ENCODE results near the gene TLX1. TPM values are rescaled to one million over a fixed set of nuclear protein-coding genes. Genes with fewer than 3 reads are reported as not detected.

The TLX1 gene
- total and polyA plus RNA-seq, 9 of the 15 experiments (the other 6 are each of a cell fraction or from before 2014, with no cell fraction given): 0.03 to 3.3 (median 0.19) TPM; not detected in 1

DNA sequence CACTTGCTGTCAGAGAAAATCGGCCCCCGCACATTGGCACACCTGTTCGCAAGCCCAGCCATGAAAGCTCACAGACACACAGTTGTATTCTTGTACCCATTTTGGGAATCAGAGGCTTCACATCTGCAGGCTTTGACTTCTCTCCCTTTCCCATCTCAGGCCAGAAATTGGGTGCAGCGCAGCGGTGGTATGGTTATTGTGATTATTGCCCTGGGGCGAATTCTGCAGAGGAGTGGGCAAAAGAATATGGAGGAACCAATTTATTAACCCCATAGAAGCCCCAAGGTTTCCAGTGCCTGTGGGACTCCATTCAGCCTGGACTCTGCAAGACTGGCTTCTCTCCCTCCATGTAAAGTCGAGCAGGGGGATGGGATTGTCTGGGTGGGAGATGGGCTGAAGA lies 14.0 kb downstream of the TLX1 start:
- H3K4me3 ChIP-seq: no peak overlapping the region
- H4K20me1 ChIP-seq (replicated peaks; ENCODE audit: control insufficient read depth, insufficient read depth, low read length): no peaks in the 10 kb centered on the region
- ChIA-PET CTCF (ENCODE audit: low intra/inter-chr PET ratio) (no interaction called here), POLR2A (no interaction called here)
- ATAC-seq (no peak), DNase-seq (ENCODE audit: extremely low read depth in 1 of 4, low spot score in 3 of 4) (no peak), FAIRE-seq (no peak)
- H3K4me1 ChIP-seq (replicated peaks in 1 of 2; ENCODE audit: control insufficient read depth in 2 of 2, insufficient read depth in 2 of 2, low read length in 2 of 2): peaks cover 0 to 18% of the 10 kb centered on the region in 2 experiments; a peak in 3 of 5 replicates
- in situ Hi-C loops (cut with MboI) (no loop called here), intact Hi-C loops (cut with micrococcal nuclease) (no loop called here)
- H3K36me3 ChIP-seq (ENCODE audit: control insufficient read depth, insufficient read depth, low read length): no peaks in the 10 kb centered on the region
- H3K27ac ChIP-seq (ENCODE audit: extremely low read depth, low read depth, low read length): no peak overlapping the region
- H3K27me3 ChIP-seq (ENCODE audit: control insufficient read depth in 2 of 2, insufficient read depth in 2 of 2, low read length in 2 of 2): peaks cover 33 to 41% of the 10 kb centered on the region in 2 experiments; a peak in 4 of 5 replicates
- no peak overlapping the region for H2AFZ ChIP-seq (ENCODE audit: low read depth, low read length)
- H3K79me2 ChIP-seq (ENCODE audit: control insufficient read depth, insufficient read depth, low read length): no peaks in the 10 kb centered on the region
- H3K9ac ChIP-seq (ENCODE audit: insufficient read depth in 1 of 2, low read depth in 2 of 2, low read length in 2 of 2): no peak overlapping the region
- TF ChIP-seq, protein P1, sequence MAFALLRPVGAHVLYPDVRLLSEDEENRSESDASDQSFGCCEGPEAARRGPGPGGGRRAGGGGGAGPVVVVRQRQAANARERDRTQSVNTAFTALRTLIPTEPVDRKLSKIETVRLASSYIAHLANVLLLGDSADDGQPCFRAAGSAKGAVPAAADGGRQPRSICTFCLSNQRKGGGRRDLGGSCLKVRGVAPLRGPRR (CRISPR knock-in tag; IDR thresholded peaks at IDR 0.05): no peak
- no peak for TF ChIP-seq TARDBP (IDR thresholded peaks at IDR 0.05)
- no peak for TF ChIP-seq RBBP5 (IDR thresholded peaks at IDR 0.05; ENCODE audit: borderline replicate concordance, insufficient read depth, low read length, poor library complexity, severe bottlenecking)
- no peak for TF ChIP-seq ZFX (CRISPR knock-in tag; IDR thresholded peaks at IDR 0.05)
- no peak for TF ChIP-seq HCFC1 (IDR thresholded peaks at IDR 0.05; ENCODE audit: low read depth, low read length)
- TF ChIP-seq ESRRA (IDR thresholded peaks at IDR 0.05; ENCODE audit: borderline replicate concordance, low read depth): no peak
- no peak for TF ChIP-seq TAF7 (tag; IDR thresholded peaks at IDR 0.05)
- no peak for TF ChIP-seq MTA3 (IDR thresholded peaks at IDR 0.05; ENCODE audit: borderline replicate concordance)
- no peak for TF ChIP-seq TFAP4 (CRISPR knock-in tag; IDR thresholded peaks at IDR 0.05; ENCODE audit: borderline replicate concordance)
- TF ChIP-seq NCOA6 (IDR thresholded peaks at IDR 0.05): no peak
- no peak for TF ChIP-seq JUN (IDR thresholded peaks at IDR 0.05; ENCODE audit: borderline replicate concordance, low read depth, low read length)
- no peak for TF ChIP-seq JUN (CRISPR knock-in tag; IDR thresholded peaks at IDR 0.05; ENCODE audit: borderline replicate concordance)
- no peak for TF ChIP-seq CCAR2 (IDR thresholded peaks at IDR 0.05; ENCODE audit: low read depth, low read length)
- TF ChIP-seq DACH1 (IDR thresholded peaks at IDR 0.05; ENCODE audit: partially characterized antibody): no peak
- TF ChIP-seq RBM25 (IDR thresholded peaks at IDR 0.05; ENCODE audit: low read depth, low read length, severe bottlenecking): no peak
- no peak for TF ChIP-seq STAT5A (IDR thresholded peaks at IDR 0.05; ENCODE audit: borderline replicate concordance, low read length)
- TF ChIP-seq, protein P2, sequence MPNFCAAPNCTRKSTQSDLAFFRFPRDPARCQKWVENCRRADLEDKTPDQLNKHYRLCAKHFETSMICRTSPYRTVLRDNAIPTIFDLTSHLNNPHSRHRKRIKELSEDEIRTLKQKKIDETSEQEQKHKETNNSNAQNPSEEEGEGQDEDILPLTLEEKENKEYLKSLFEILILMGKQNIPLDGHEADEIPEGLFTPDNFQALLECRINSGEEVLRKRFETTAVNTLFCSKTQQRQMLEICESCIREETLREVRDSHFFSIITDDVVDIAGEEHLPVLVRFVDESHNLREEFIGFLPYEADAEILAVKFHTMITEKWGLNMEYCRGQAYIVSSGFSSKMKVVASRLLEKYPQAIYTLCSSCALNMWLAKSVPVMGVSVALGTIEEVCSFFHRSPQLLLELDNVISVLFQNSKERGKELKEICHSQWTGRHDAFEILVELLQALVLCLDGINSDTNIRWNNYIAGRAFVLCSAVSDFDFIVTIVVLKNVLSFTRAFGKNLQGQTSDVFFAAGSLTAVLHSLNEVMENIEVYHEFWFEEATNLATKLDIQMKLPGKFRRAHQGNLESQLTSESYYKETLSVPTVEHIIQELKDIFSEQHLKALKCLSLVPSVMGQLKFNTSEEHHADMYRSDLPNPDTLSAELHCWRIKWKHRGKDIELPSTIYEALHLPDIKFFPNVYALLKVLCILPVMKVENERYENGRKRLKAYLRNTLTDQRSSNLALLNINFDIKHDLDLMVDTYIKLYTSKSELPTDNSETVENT (CRISPR knock-in tag; IDR thresholded peaks at IDR 0.05): no peak
- TF ChIP-seq XRCC4 (IDR thresholded peaks at IDR 0.05; ENCODE audit: extremely low read depth, insufficient read depth, insufficient read length): no peak
- no peak for TF ChIP-seq FOSL1 (tag; conservative IDR thresholded peaks at IDR 0.05)
- BruUV-seq (replicated peaks): no TSS peak
- WGBS (ENCODE audit: insufficient coverage, low coverage, missing lambda C conversion rate): 5% methylated on average over 4 of the region's 7 CpGs
- no peak overlapping the region for H3K4me2 ChIP-seq (ENCODE audit: insufficient read depth, low read length)
- 0 out of 2 replicates have a peak, but pooled peaks cover 2% of the 10 kb centered on the region for H3K9me3 ChIP-seq (replicated peaks; ENCODE audit: control insufficient read depth, insufficient read depth, low read depth, low read length)
- no peaks in the 10 kb centered on the region for H3K9me1 ChIP-seq (ENCODE audit: control insufficient read depth, insufficient read depth, low read length)
